ENCODE results near the gene PTH1R. TPM values are rescaled to one million over a fixed set of nuclear protein-coding genes. Genes with fewer than 3 reads are reported as not detected.

The PTH1R gene
- total RNA-seq, 4 donors from 2014 or later: 2.1 to 26.8 (median 14.5) TPM

DNA sequence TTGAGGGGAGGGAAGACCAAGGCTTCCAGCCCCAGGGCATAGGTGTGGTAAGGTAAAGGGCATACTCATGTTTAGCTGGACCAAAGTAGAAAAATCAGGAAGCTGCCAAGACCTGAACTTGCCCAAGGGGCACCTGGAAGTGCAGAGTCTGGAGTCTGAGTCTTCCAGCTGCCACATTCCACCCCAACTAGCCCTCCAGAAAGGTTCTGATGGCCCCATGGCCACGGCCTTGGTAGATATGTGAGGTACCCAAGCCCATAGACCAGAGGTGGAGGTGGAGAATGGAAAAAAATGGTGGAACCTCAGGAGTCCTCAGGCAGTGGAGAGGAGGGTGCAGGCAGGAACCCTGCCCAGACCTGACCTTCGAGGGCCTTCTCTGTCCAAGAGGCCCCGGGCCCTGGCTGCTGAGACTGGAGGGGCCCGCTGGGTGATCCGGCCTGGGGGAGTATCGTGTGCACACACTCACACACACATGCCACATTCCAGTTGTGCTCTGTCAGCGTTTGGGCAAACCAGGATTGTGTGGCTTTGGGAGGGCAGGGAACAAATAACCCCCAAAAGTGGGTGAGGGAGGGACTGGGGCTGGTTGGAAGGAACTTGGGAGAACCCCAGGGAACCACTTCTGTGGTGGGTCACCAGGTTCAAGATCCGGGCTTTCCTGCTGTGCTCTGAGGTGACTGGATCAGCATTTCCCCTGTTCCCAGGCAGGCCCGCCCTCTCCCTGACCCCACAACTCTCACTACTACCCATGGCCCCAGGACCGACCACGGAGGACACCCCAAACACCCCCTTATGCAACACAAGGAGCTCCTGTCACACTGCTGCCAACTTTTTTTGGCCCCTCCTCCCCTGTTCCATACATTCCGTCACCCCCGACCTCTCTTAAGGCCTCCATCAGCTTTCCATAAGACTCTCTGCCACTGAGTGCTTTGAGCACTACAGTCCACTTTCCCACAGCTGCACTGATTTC, 25.9 kb upstream of the PTH1R start:
- Histone ChIP-seq H3K27me3 (no peaks in the 10 kb centered on the region), H3K9me3 (no peaks in the 10 kb centered on the region), H3K4me1 (peaks cover 3 to 23% (median 8%) of the 10 kb centered on the region in 4 donors), H3K27ac (replicated peaks in 1 of 4) (no peak overlapping the region), H3K36me3 (peaks cover 0 to 2% (median 0%) of the 10 kb centered on the region in 4 donors), H3K4me3 (no peak overlapping the region)
- WGBS: 91% methylated on average over 13 of the region's 13 CpGs
- intact Hi-C loops (cut with DNase I): no loop called here
- no peak for DNase-seq (ENCODE audit: extremely low spot score)
- no peak for TF ChIP-seq EP300 (IDR thresholded peaks at IDR 0.05)
- TF ChIP-seq POLR2A (IDR thresholded peaks at IDR 0.05; ENCODE audit: low read depth): no peak
- TF ChIP-seq POLR2AphosphoS5 (IDR thresholded peaks at IDR 0.05): no peak
- TF ChIP-seq CTCF (IDR thresholded peaks at IDR 0.05): no peak

DNA sequence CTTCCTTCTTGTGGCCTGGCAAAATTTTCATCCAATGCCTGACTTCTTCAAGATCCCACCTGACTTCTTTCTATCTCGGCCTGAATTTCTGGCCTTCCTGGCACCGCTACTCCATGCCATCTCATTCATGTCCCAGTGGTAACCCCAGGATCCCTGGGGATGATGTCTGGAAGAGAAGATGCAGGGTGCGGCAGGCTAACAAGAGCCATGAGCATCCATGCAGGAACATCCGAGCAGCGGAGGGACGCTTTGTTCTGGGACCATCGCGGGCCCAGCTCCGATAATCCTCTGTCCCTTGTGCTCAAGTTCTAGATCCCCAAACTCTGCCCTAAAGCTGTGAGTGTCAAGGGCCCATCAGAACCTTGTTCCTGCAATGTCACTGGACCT, 25.2 kb upstream of the PTH1R start:
- DNase-seq (ENCODE audit: extremely low spot score): no peak
- Histone ChIP-seq H3K27me3 (no peaks in the 10 kb centered on the region), H3K9me3 (no peaks in the 10 kb centered on the region), H3K27ac (replicated peaks in 1 of 4) (no peak overlapping the region), H3K4me1 (peaks cover 0 to 16% (median 1%) of the 10 kb centered on the region in 4 donors), H3K4me3 (no peak overlapping the region), H3K36me3 (peaks cover 0 to 9% (median 0%) of the 10 kb centered on the region in 4 donors)
- TF ChIP-seq POLR2AphosphoS5 (IDR thresholded peaks at IDR 0.05) (no peak), EP300 (IDR thresholded peaks at IDR 0.05) (no peak), CTCF (IDR thresholded peaks at IDR 0.05) (no peak), POLR2A (IDR thresholded peaks at IDR 0.05; ENCODE audit: low read depth) (no peak)
- 92% methylated on average over 8 of the region's 9 CpGs for WGBS
- intact Hi-C loops (cut with DNase I): no loop called here

DNA sequence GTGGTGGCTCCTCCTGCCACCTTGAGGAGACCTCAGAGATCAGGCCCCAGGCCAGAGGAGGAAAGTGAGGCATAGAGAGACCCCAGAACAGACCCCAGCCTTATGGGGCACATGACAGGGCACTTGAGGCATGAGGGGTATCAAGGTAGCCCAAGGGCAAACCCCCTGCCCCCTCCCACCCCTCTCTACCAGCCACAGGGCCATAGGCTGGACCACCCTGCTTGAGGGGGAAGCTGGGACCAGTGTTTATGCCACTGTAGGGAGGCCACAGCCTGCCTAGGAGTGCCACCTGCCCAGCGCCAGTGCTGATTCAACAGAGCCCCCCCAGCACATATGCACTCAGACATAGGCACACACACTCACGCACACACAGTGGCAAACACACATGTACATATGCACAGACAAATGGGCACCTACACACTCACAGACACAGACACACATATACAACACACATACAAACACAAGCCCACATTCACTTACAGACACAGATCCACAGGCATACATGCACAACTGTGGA, 24.6 kb upstream of the PTH1R start:
- peaks cover 0 to 10% (median 0%) of the 10 kb centered on the region in 4 donors for H3K4me1 ChIP-seq
- DNase-seq (ENCODE audit: extremely low spot score): no peak
- no peak overlapping the region for H3K4me3 ChIP-seq
- H3K9me3 ChIP-seq: no peaks in the 10 kb centered on the region
- no peak for TF ChIP-seq POLR2A (IDR thresholded peaks at IDR 0.05; ENCODE audit: low read depth)
- TF ChIP-seq EP300 (IDR thresholded peaks at IDR 0.05): no peak
- TF ChIP-seq POLR2AphosphoS5 (IDR thresholded peaks at IDR 0.05): no peak
- no peak for TF ChIP-seq CTCF (IDR thresholded peaks at IDR 0.05)
- H3K27me3 ChIP-seq: peaks cover 0 to under 1% (median 0%) of the 10 kb centered on the region in 4 donors
- peaks cover 0 to 15% (median 0%) of the 10 kb centered on the region in 4 donors for H3K36me3 ChIP-seq
- no CpG with 5 or more reads among the region's 2 CpGs for WGBS
- intact Hi-C loops (cut with DNase I): no loop called here
- H3K27ac ChIP-seq (replicated peaks in 1 of 4): no peak overlapping the region

DNA sequence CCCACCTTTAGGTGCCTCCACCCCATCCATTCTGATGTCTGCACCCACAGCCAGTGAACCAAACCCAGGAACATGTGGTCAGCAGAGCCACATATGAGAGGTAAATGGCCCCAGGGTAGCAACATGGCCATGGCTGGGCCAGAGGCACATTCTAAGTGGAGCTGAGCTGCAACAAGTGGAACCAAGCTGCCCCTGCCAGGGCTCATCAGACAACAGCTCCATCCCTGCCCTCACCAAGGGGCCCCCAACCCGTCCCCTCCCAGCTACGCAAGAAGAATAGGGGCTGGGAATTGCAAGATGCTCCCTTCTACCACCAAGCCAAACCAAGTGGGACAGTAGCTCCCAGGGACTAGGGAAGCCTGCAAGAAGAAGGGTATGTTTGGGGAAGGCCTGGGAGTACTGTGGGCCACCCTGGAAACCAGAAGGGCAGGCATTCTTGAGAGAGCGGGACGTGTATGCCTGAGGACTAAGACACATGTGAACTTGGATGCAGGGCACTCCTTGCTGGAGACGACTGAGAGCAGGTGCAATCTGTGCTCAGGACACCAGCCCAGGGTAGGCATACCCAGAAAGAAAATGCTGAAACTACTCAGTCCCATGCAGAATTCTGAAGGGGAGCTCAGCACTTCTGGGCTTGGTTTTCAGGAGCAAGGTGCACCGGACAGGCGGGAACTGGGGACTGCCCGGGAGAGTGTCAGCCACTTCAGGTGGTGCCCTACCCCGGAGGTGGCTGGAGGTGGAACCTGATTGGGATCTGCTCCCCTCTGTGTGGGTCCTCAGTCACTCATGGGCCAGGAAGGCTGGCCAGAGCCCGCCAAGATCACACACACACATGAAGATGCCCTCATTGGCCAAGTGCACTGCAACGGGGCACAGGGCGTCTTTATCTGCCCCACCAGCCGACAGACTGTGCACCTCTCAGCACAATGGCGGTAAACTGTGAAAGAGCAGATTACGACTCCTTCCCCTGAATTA, 23.8 kb upstream of the PTH1R start:
- H3K4me3 ChIP-seq: no peak overlapping the region
- peaks cover 0 to 6% (median 0%) of the 10 kb centered on the region in 4 donors for H3K27me3 ChIP-seq
- 86% methylated on average over 11 of the region's 15 CpGs for WGBS
- intact Hi-C loops (cut with DNase I): no loop called here
- peaks cover 0 to 23% (median 0%) of the 10 kb centered on the region in 4 donors for H3K36me3 ChIP-seq
- TF ChIP-seq CTCF (IDR thresholded peaks at IDR 0.05) (no peak), EP300 (IDR thresholded peaks at IDR 0.05) (no peak), POLR2AphosphoS5 (IDR thresholded peaks at IDR 0.05) (no peak), POLR2A (IDR thresholded peaks at IDR 0.05; ENCODE audit: low read depth) (no peak)
- no peaks in the 10 kb centered on the region for H3K9me3 ChIP-seq
- DNase-seq (ENCODE audit: extremely low spot score): no peak
- H3K27ac ChIP-seq (replicated peaks in 1 of 4): no peak overlapping the region
- peaks cover 0 to 2% (median 0%) of the 10 kb centered on the region in 4 donors for H3K4me1 ChIP-seq

Measured in esophagus muscularis mucosa (tissue), 4 donors.